ENCODE results near the gene SENP7. TPM values are rescaled to one million over a fixed set of nuclear protein-coding genes. Genes with fewer than 3 reads are reported as not detected.

The SENP7 gene
- total and polyA plus RNA-seq, 12 donors, result 3.6 to 18.9 (median 10.0) TPM

- H3K4me1 ChIP-seq, result peaks cover 3 to 33% (median 17%) of the 10 kb centered on the region in 9 donors
- H3K27ac ChIP-seq, result peak overlapping the region; percentile 85 to 99 (median 94)
- intact Hi-C loops (cut with DNase I), result loop anchor here in 7 of 10 donors (2.0 to 10.0 kb wide), 6 partner anchors 47 to 164 kb away; partner anchors contain the start of genes PCNP (in 5 of the 7), TRMT10C (in 3 of the 7) and ZBTB11 (in 2 of the 7)
- peaks cover 0 to 11% (median 0%) of the 10 kb centered on the region in 7 donors for H3K27me3 ChIP-seq
- H3K9me3 ChIP-seq, result no peaks in the 10 kb centered on the region
- peak; percentile 56 to 79 (median 64) for ATAC-seq
- peak overlapping the region; percentile 67 to 99 (median 84) for H3K4me3 ChIP-seq
- TF ChIP-seq CTCF (IDR thresholded peaks at IDR 0.05), result no peak
- 17 to 19% methylated on average over 12 of the region's 12 CpGs for WGBS, 2 donors
- H3K36me3 ChIP-seq, result no peaks in the 10 kb centered on the region
- no peak for DNase-seq
Observed at GRCh38 chr3:101513419-101513986, 491 bp upstream of the SENP7 start.

- peaks cover 3 to 33% (median 17%) of the 10 kb centered on the region in 9 donors for H3K4me1 ChIP-seq
- peak overlapping the region; percentile 85 to 99 (median 94) for H3K27ac ChIP-seq
- H3K27me3 ChIP-seq, result peaks cover 0 to 11% (median 0%) of the 10 kb centered on the region in 7 donors
- peak overlapping the region; percentile 67 to 99 (median 84) for H3K4me3 ChIP-seq
- DNase-seq, result no peak
- H3K9me3 ChIP-seq, result no peaks in the 10 kb centered on the region
- intact Hi-C loops (cut with DNase I), result loop anchor here in 7 of 10 donors (2.0 to 10.0 kb wide), 6 partner anchors 48 to 165 kb away; partner anchors contain the start of genes PCNP (in 5 of the 7), TRMT10C (in 3 of the 7) and ZBTB11 (in 2 of the 7)
- peak in 5 of 8 donors; percentile 28 to 61 (median 58) for ATAC-seq
- whole genome bisulfite sequencing, 2 donors, result 0 to 1% methylated on average over 9 of the region's 9 CpGs
- H3K36me3 ChIP-seq, result peaks cover 0 to 4% (median 0%) of the 10 kb centered on the region in 9 donors
- no peak for TF ChIP-seq CTCF (IDR thresholded peaks at IDR 0.05)
Observed at GRCh38 chr3:101512396-101512645, 691 bp downstream of the SENP7 start.

GRCh38 chr3:101509811-101510210 lies 3.2 kb downstream of the SENP7 start:
- no peak for TF ChIP-seq CTCF (IDR thresholded peaks at IDR 0.05)
- ATAC-seq (no peak), DNase-seq (no peak)
- Histone ChIP-seq H3K36me3 (peaks cover 0 to 5% (median 0%) of the 10 kb centered on the region in 9 donors), H3K4me3 (no peak overlapping the region), H3K27me3 (no peaks in the 10 kb centered on the region), H3K9me3 (no peaks in the 10 kb centered on the region), H3K27ac (no peak overlapping the region), H3K4me1 (peaks cover 3 to 33% (median 17%) of the 10 kb centered on the region in 9 donors)
- WGBS, 2 donors, result 71 to 73% methylated on average over 3 of the region's 3 CpGs
- intact Hi-C loops (cut with DNase I), result loop anchor here in 6 of 10 donors (5.0 to 10.0 kb wide), 4 partner anchors 52 to 167 kb away; partner anchors contain the start of genes PCNP (in 4 of the 6), TRMT10C (in 2 of the 6) and ZBTB11 (in 2 of the 6)

- Histone ChIP-seq H3K9me3 (no peaks in the 10 kb centered on the region), H3K4me3 (no peak overlapping the region), H3K27me3 (no peaks in the 10 kb centered on the region), H3K36me3 (peaks cover 0 to 10% (median 0%) of the 10 kb centered on the region in 9 donors), H3K4me1 (peaks cover 3 to 33% (median 17%) of the 10 kb centered on the region in 9 donors), H3K27ac (no peak overlapping the region)
- intact Hi-C loops (cut with DNase I), result no loop called here
- ATAC-seq, result no peak
- DNase-seq, result no peak
- 79% methylated on average over 3 of the region's 3 CpGs for WGBS, 2 donors
- no peak for TF ChIP-seq CTCF (IDR thresholded peaks at IDR 0.05)
Observed at GRCh38 chr3:101509281-101509680, 3.7 kb downstream of the SENP7 start.
